Lower leg skin (tissue), 4 donors: ENCODE data around the gene DTNA. TPM values are rescaled to one million over a fixed set of nuclear protein-coding genes. Genes with fewer than 3 reads are reported as not detected.

Experiments
- DNase-seq, 2 donors: peaks; one replicate each; pipeline ENCODE4 v3.0.0-alpha.2; 2019; ENCODE audit warnings: low spot score in 2 of 2
- H3K4me3 ChIP-seq: fragments of 200-600 bp; sonication (generic); 2 replicates; pipeline ENCODE4 v1.5.1; 2017; ENCODE audit warnings: mild to moderate bottlenecking, low read depth; ENCODE audit not compliant: poor library complexity, severe bottlenecking
- POLR2A ChIP-seq, 2 donors: fragments of 450-650 bp; IDR thresholded peaks; one replicate each; pipeline ENCODE4 v1.6.1; 2016 to 2017; ENCODE audit warnings: antibody characterized with exemption in 2 of 2, mild to moderate bottlenecking in 1 of 2, moderate library complexity in 1 of 2
- WGBS, 2 donors: methylation state at CpG; one replicate each; pipeline ENCODE4 v1.1.5; 2018; 5-methylcytosine and 5-hydroxymethylcytosine counted together
- intact Hi-C: fragments of 100-400 bp; cut with DNase I; formaldehyde crosslinking; loops from one replicate; pipeline ENCODE4 v1.15.0; 2023; ENCODE audit warnings: low total_unique reads
- total RNA-seq, 4 donors: library from RNA; depleted of rRNA; stranded (reverse); fragments of >200 nt; gene quantifications; one replicate each; pipeline ENCODE4 v1.1.0, GENCODE V29; 2016
- TF ChIP-seq, protein P1 (sequence below), 3 donors: fragments of 450-650 bp; IDR thresholded peaks; one replicate each; pipeline ENCODE4 v1.5.1; 2016; ENCODE audit warnings: antibody characterized with exemption in 3 of 3, mild to moderate bottlenecking in 3 of 3, moderate library complexity in 2 of 3

The DTNA gene
- total RNA-seq, 4 donors from 2014 or later = 3.3 to 8.0 (median 5.7) TPM

DNA sequence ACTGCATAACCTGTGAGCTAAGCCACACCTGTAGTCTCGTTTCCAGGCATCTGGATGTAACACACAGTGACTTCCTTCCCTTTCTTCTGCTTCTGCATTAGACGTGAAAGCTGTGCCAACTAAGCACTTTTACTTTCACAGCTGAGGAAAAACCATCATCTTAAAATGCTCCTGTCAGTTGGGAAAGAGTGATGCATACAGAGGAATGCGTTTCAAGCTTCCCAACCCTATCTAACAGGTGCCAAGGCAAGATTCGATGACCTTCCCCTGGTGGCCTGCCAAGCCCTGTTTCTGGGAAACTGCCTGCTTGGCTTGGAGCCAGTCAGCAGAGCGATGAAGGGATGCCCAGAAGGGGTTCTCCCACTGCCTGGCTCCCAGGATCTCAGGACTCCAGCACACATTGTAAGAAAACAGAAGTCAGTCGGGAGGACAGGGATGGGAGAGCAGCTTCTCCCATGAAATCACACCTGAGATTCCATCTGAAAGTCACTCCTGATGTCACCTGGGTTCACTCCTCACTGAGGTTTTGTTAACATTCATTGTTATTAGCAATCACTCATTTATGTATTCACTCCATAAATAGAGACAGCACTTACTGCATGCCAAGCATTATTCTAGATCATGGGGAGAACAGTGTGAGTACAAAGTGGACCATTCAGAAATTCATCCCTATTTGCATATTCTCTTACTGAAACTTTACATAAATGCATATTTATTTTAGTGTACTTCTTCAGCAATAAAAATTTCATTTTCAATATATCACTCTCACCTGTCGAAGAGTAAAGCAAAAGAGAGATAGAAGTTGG is 64.1 kb downstream of the DTNA start:
- intact Hi-C loops = no loop called here
- no peak overlapping the region for H3K4me3 ChIP-seq
- TF ChIP-seq POLR2A (IDR thresholded peaks at IDR 0.05) = no peak
- TF ChIP-seq, protein P1, sequence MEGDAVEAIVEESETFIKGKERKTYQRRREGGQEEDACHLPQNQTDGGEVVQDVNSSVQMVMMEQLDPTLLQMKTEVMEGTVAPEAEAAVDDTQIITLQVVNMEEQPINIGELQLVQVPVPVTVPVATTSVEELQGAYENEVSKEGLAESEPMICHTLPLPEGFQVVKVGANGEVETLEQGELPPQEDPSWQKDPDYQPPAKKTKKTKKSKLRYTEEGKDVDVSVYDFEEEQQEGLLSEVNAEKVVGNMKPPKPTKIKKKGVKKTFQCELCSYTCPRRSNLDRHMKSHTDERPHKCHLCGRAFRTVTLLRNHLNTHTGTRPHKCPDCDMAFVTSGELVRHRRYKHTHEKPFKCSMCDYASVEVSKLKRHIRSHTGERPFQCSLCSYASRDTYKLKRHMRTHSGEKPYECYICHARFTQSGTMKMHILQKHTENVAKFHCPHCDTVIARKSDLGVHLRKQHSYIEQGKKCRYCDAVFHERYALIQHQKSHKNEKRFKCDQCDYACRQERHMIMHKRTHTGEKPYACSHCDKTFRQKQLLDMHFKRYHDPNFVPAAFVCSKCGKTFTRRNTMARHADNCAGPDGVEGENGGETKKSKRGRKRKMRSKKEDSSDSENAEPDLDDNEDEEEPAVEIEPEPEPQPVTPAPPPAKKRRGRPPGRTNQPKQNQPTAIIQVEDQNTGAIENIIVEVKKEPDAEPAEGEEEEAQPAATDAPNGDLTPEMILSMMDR (IDR thresholded peaks at IDR 0.05) = no peak
- DNase-seq = no peak
- WGBS, 2 donors = 23 to 25% methylated on average over 7 of the region's 7 CpGs

- H3K4me3 ChIP-seq = no peak overlapping the region
- no peak for DNase-seq
- 58 to 62% methylated on average over 3 of the region's 3 CpGs for WGBS, 2 donors
- intact Hi-C loops = no loop called here
- TF ChIP-seq, protein P1 (IDR thresholded peaks at IDR 0.05) = no peak
- no peak for TF ChIP-seq POLR2A (IDR thresholded peaks at IDR 0.05)
These were observed 65.4 kb downstream of the DTNA start for GRCh38 chr18:34775461-34775860.

GRCh38 chr18:34779112-34779511 is 69.0 kb downstream of the DTNA start:
- TF ChIP-seq, protein P1 (IDR thresholded peaks at IDR 0.05) = no peak
- TF ChIP-seq POLR2A (IDR thresholded peaks at IDR 0.05) = no peak
- intact Hi-C loops = no loop called here
- no peak for DNase-seq
- no peak overlapping the region for H3K4me3 ChIP-seq

- intact Hi-C loops = no loop called here
- no peak overlapping the region for H3K4me3 ChIP-seq
- WGBS, 2 donors = 85 to 87% methylated on average over 2 of the region's 2 CpGs
- no peak for DNase-seq
- TF ChIP-seq, protein P1 (IDR thresholded peaks at IDR 0.05) = no peak
- no peak for TF ChIP-seq POLR2A (IDR thresholded peaks at IDR 0.05)
These were observed 70.8 kb downstream of the DTNA start for GRCh38 chr18:34780856-34781255.

GRCh38 chr18:34783501-34783900 is 73.4 kb downstream of the DTNA start:
- intact Hi-C loops = no loop called here
- 68 to 73% methylated on average over 3 of the region's 3 CpGs for WGBS, 2 donors
- TF ChIP-seq, protein P1 (IDR thresholded peaks at IDR 0.05) = no peak
- no peak for TF ChIP-seq POLR2A (IDR thresholded peaks at IDR 0.05)

More at GRCh38 chr18:34783501-34783900, 73.4 kb downstream of the DTNA start:
- H3K4me3 ChIP-seq = no peak overlapping the region
- no peak for DNase-seq
